ENCODE measurements around the gene ZNF497. TPM values are rescaled to one million over a fixed set of nuclear protein-coding genes. Genes with fewer than 3 reads are reported as not detected.

Gene ZNF497
- total and polyA plus RNA-seq, 10 of the 15 experiments (the other 5 are each of a cell fraction or from before 2014, with no cell fraction given): 0.09 to 0.82 (median 0.28) TPM

DNA sequence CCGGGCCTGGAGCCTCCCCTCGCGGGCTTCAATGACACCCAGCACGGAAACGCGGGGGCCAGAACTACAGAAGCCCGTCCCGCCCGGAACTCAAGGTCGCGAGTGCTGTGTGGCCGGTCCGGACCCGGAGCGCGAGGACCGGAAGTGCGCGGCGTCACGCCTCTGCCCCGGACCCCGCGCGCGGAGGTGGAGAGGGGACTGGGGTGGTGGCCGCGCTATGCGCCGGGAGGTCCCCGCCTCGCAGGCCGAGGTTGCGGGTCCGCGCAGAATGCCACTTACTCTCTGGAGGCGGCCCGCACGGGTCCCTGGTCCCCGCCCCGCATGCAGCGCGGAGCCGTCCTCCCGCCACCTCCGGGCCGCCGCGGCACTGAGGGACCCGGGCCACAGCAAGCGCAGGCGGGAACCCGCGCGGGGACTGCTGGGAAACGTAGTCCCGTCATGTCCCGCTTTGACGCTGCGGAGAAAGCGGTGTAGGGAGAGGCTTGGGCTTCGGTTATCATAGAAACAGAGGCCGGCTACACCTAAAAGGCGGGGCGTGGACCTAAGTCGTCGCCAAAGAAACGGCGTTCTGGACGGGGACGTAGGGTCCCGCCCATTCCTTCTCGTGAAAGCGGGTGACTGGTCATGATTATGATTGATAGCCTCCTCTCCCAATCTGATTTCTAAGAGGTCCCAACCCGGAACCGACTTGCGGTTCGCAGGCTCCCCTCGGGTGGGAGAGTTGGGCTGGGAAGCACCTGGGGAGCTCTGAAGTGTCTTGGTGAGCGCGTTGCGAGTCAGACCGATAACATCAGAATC, 18.3 kb upstream of the ZNF497 start, which contains the start of gene ZNF837 (continued):
- TF ChIP-seq KDM1A (IDR thresholded peaks at IDR 0.05; ENCODE audit: borderline replicate concordance): no peak
- peak; percentile 99 for TF ChIP-seq ZNF207 (IDR thresholded peaks at IDR 0.05; ENCODE audit: borderline replicate concordance)
- TF ChIP-seq CBX5 (IDR thresholded peaks at IDR 0.05; ENCODE audit: low read depth): peak; percentile 91; the same call in 1 of the 2 replicates
- TF ChIP-seq NBN (IDR thresholded peaks at IDR 0.05): peak; percentile 64; the same call in 1 of the 2 replicates
- TF ChIP-seq ZZZ3 (IDR thresholded peaks at IDR 0.05; ENCODE audit: control insufficient read depth, insufficient read length, low read depth): no peak
- TF ChIP-seq STAT1 (conservative IDR thresholded peaks at IDR 0.05): no peak; the same call in none of the 2 replicates
- peak; percentile 50; the same call in 1 of the 2 replicates for TF ChIP-seq EED (IDR thresholded peaks at IDR 0.05; ENCODE audit: low read depth)
- peak; percentile 51; the same call in 1 of the 2 replicates for TF ChIP-seq ZBED1 (IDR thresholded peaks at IDR 0.05; ENCODE audit: borderline replicate concordance)
- TF ChIP-seq SUPT20H (IDR thresholded peaks at IDR 0.05; ENCODE audit: borderline replicate concordance, control insufficient read depth, low read depth, low read length): no peak
- TF ChIP-seq CREB1 (IDR thresholded peaks at IDR 0.05; ENCODE audit: low read depth): peak; percentile 90
- TF ChIP-seq SPI1 (IDR thresholded peaks at IDR 0.05; ENCODE audit: borderline replicate concordance, insufficient read depth, low read depth, low read length): peak; percentile 14; the same call in 1 of the 2 replicates
- peak; percentile 96 for TF ChIP-seq RUNX3 (IDR thresholded peaks at IDR 0.05; ENCODE audit: low read length)
- no peak for TF ChIP-seq CBX3 (IDR thresholded peaks at IDR 0.05; ENCODE audit: borderline replicate concordance, low read depth)
- TF ChIP-seq, protein P1, sequence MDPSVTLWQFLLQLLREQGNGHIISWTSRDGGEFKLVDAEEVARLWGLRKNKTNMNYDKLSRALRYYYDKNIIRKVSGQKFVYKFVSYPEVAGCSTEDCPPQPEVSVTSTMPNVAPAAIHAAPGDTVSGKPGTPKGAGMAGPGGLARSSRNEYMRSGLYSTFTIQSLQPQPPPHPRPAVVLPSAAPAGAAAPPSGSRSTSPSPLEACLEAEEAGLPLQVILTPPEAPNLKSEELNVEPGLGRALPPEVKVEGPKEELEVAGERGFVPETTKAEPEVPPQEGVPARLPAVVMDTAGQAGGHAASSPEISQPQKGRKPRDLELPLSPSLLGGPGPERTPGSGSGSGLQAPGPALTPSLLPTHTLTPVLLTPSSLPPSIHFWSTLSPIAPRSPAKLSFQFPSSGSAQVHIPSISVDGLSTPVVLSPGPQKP (IDR thresholded peaks at IDR 0.05; ENCODE audit: low read depth, low read length): peak; percentile 91
- TF ChIP-seq BCL11A (IDR thresholded peaks at IDR 0.05; ENCODE audit: low read depth, low read length): no peak
- TF ChIP-seq IRF4 (IDR thresholded peaks at IDR 0.05; ENCODE audit: low read depth, low read length): 0 out of 2 replicates have a peak, but pooled peaks have one; percentile 52
- TF ChIP-seq TCF3 (IDR thresholded peaks at IDR 0.05; ENCODE audit: borderline replicate concordance, insufficient read depth, low read depth, low read length): peak; percentile 74; the same call in 1 of the 2 replicates
- peak; percentile 70; the same call in 1 of the 2 replicates for TF ChIP-seq TBL1XR1 (IDR thresholded peaks at IDR 0.05; ENCODE audit: low read depth, low read length)
- TF ChIP-seq TCF12 (IDR thresholded peaks at IDR 0.05; ENCODE audit: low read depth, low read length): peak; percentile 51
- TF ChIP-seq GATAD2B (conservative IDR thresholded peaks at IDR 0.05; ENCODE audit: low read depth): peak; percentile 96
- TF ChIP-seq, protein P2, sequence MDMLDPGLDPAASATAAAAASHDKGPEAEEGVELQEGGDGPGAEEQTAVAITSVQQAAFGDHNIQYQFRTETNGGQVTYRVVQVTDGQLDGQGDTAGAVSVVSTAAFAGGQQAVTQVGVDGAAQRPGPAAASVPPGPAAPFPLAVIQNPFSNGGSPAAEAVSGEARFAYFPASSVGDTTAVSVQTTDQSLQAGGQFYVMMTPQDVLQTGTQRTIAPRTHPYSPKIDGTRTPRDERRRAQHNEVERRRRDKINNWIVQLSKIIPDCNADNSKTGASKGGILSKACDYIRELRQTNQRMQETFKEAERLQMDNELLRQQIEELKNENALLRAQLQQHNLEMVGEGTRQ (IDR thresholded peaks at IDR 0.05; ENCODE audit: borderline replicate concordance, low read depth, low read length): no peak
- no peak for TF ChIP-seq NRF1 (conservative IDR thresholded peaks at IDR 0.05; ENCODE audit: low read depth, low read length)
- peak; percentile 99 for TF ChIP-seq IKZF1 (conservative IDR thresholded peaks at IDR 0.05)
- TF ChIP-seq SMC3 (IDR thresholded peaks at IDR 0.05; ENCODE audit: borderline replicate concordance, low read length): no peak; the same call in 1 of the 2 replicates
- TF ChIP-seq, protein P3, sequence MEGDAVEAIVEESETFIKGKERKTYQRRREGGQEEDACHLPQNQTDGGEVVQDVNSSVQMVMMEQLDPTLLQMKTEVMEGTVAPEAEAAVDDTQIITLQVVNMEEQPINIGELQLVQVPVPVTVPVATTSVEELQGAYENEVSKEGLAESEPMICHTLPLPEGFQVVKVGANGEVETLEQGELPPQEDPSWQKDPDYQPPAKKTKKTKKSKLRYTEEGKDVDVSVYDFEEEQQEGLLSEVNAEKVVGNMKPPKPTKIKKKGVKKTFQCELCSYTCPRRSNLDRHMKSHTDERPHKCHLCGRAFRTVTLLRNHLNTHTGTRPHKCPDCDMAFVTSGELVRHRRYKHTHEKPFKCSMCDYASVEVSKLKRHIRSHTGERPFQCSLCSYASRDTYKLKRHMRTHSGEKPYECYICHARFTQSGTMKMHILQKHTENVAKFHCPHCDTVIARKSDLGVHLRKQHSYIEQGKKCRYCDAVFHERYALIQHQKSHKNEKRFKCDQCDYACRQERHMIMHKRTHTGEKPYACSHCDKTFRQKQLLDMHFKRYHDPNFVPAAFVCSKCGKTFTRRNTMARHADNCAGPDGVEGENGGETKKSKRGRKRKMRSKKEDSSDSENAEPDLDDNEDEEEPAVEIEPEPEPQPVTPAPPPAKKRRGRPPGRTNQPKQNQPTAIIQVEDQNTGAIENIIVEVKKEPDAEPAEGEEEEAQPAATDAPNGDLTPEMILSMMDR (IDR thresholded peaks at IDR 0.05 in 2 of 3, conservative IDR thresholded peaks at IDR 0.05 in 1 of 3; ENCODE audit: control insufficient read depth in 2 of 3, extremely low read depth in 1 of 3, insufficient read depth in 1 of 3, low read depth in 3 of 3, low read length in 3 of 3): no peak
- no peak; the same call in 1 of the 2 replicates for TF ChIP-seq TARDBP (IDR thresholded peaks at IDR 0.05; ENCODE audit: borderline replicate concordance)
- TF ChIP-seq BRCA1 (IDR thresholded peaks at IDR 0.05; ENCODE audit: low read depth, low read length): no peak
- TF ChIP-seq RFX5 (IDR thresholded peaks at IDR 0.05; ENCODE audit: low read depth, low read length): no peak
- peak; percentile 92 for TF ChIP-seq NFYB (IDR thresholded peaks at IDR 0.05; ENCODE audit: insufficient read depth, low read depth, low read length)

Measured in GM12878 (cell line).